Brain microvascular endothelial cell (primary cell): ENCODE measurements around the gene KRTAP12-3.

Experiments
- DNase-seq: peaks from one replicate; pipeline ENCODE4 v3.0.0-alpha.2; 2020
- H3K27ac ChIP-seq: fragments of 250-450 bp; sonication (Bioruptor Pico); 2 replicates; pipeline ENCODE4 v1.5.1; 2020; ENCODE audit warnings: mild to moderate bottlenecking, moderate library complexity
- H3K27me3 ChIP-seq: fragments of 250-450 bp; sonication (Bioruptor Pico); replicated peaks from 2 replicates; pipeline ENCODE4 v1.5.1; 2020; ENCODE audit warnings: mild to moderate bottlenecking
- H3K36me3 ChIP-seq: fragments of 250-450 bp; sonication (Bioruptor Pico); replicated peaks from 2 replicates; pipeline ENCODE4 v1.5.1; 2020; ENCODE audit warnings: mild to moderate bottlenecking
- H3K4me3 ChIP-seq: 2 replicates; pipeline ENCODE4 v1.5.1; 2011; ENCODE audit warnings: low read depth, mild to moderate bottlenecking, control low read depth, low read length, moderate library complexity
- in situ Hi-C: cut with HindIII; loops from 2 replicates; pipeline ENCODE4 v1.10.0; 2017; ENCODE audit warnings: low sequenced_read_pairs, low pct_ligation_motif_present
- TF ChIP-seq, protein P1 (sequence below): IDR thresholded peaks from 2 replicates; pipeline ENCODE4 v1.5.1; 2011; ENCODE audit warnings: low read depth, mild to moderate bottlenecking, moderate library complexity, low read length, control low read depth, inconsistent platforms; ENCODE audit errors: missing control alignments

The KRTAP12-3 gene

DNA sequence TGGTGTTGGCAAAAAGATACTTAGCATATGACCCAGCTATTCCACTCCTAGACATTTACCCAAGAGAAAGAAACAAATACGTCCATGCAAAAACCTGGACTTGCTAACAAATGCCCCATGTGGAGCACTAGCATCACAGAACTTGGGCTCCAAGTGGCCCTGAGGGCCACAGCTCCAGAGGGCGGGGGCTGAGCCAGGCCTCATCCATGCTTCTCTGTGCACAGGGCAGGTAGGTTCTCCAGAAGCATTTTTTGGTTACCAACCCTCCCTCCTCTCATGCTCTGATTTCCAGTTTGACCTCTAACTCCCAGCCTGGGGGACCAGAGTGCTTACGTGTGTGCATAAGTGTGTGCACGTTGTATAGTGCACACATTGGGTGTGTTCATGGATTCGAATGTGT lies 7.0 kb downstream of the KRTAP12-3 start:
- Histone ChIP-seq H3K36me3 (no peaks in the 10 kb centered on the region), H3K27ac (no peak overlapping the region), H3K27me3 (no peaks in the 10 kb centered on the region), H3K4me3 (no peak overlapping the region)
- DNase-seq, result no peak
- TF ChIP-seq, protein P1, sequence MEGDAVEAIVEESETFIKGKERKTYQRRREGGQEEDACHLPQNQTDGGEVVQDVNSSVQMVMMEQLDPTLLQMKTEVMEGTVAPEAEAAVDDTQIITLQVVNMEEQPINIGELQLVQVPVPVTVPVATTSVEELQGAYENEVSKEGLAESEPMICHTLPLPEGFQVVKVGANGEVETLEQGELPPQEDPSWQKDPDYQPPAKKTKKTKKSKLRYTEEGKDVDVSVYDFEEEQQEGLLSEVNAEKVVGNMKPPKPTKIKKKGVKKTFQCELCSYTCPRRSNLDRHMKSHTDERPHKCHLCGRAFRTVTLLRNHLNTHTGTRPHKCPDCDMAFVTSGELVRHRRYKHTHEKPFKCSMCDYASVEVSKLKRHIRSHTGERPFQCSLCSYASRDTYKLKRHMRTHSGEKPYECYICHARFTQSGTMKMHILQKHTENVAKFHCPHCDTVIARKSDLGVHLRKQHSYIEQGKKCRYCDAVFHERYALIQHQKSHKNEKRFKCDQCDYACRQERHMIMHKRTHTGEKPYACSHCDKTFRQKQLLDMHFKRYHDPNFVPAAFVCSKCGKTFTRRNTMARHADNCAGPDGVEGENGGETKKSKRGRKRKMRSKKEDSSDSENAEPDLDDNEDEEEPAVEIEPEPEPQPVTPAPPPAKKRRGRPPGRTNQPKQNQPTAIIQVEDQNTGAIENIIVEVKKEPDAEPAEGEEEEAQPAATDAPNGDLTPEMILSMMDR, result no peak
- in situ Hi-C loops, result no loop called here

DNA sequence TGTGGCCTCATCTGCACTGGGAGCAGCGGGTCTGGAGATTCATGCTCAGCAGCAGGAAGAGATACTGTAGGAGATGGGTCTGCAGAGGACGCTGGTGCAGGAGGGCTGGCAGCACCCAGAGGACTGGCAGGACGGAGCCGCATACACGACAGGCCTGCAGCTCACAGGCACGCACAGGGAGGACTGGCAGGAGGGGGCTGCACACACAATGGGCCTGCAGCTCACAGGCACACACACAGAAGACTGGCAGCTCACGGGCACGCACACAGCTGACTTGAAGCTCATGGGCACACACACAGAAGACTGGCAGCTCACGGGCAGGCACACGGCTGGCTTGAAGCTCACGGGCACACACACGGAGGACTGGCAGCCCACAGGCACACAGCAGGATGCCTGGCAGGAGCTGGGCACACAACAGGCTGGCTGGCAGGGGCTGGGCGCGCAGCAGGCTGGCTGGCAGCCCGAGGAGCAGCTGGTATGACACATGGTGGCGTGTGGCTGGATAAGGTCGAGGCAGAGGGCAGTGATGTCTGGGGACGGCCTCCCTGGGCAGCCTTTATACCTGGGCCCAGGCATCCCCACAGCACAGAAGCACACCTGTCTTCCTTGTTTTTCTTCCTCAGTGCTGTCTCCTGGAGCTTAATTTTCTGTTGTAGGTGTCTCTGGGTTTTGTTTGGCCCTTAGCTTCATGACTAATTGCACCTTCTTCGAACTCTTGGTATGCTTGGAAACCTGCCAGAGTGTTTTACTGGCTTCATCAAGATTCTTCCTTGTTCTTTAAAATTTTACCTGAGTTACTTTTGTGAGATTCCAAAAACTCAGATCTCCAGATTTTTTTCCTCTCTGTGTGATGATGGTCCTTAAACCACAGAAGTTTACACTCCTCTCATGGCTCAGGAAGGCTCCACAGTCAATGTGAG lies 8.9 kb downstream of the KRTAP12-3 start, which contains the start of gene KRTAP12-2:
Gene KRTAP12-2, minus strand, starts transcription at position 527 of the 920 bp plus-strand sequence. Its CDS starts 41 bp downstream, at position 486.
- in situ Hi-C loops, result no loop called here
- H3K36me3 ChIP-seq, result no peaks in the 10 kb centered on the region
- TF ChIP-seq, protein P1, result no peak
- H3K27ac ChIP-seq, result no peak within 1 kb of the TSS
- no peak for DNase-seq
- H3K27me3 ChIP-seq, result no peaks in the 10 kb centered on the region
- no peak within 1 kb of the TSS for H3K4me3 ChIP-seq

DNA sequence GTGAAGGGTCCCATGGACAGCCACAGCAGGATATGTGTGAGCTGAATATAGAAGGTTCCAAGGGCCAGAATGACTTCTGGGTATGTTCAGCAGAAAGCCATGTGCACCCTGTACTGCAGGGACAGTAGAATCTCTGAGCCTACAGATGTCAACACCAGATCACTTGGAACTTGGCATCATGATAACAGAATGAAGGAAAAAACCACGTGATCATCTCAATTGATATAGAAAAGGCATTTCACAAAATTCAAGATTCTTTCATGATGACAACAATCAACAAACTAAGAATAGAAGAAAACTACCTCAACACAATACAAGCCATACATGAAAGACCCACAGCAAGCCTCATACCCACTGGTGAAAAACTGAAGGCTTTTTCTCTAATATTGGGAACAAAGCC lies 9.9 kb downstream of the KRTAP12-3 start:
- no peak overlapping the region for H3K27ac ChIP-seq
- H3K4me3 ChIP-seq, result no peak overlapping the region
- TF ChIP-seq, protein P1, result no peak
- DNase-seq, result no peak
- H3K27me3 ChIP-seq, result no peaks in the 10 kb centered on the region
- in situ Hi-C loops, result no loop called here
- H3K36me3 ChIP-seq, result no peaks in the 10 kb centered on the region

DNA sequence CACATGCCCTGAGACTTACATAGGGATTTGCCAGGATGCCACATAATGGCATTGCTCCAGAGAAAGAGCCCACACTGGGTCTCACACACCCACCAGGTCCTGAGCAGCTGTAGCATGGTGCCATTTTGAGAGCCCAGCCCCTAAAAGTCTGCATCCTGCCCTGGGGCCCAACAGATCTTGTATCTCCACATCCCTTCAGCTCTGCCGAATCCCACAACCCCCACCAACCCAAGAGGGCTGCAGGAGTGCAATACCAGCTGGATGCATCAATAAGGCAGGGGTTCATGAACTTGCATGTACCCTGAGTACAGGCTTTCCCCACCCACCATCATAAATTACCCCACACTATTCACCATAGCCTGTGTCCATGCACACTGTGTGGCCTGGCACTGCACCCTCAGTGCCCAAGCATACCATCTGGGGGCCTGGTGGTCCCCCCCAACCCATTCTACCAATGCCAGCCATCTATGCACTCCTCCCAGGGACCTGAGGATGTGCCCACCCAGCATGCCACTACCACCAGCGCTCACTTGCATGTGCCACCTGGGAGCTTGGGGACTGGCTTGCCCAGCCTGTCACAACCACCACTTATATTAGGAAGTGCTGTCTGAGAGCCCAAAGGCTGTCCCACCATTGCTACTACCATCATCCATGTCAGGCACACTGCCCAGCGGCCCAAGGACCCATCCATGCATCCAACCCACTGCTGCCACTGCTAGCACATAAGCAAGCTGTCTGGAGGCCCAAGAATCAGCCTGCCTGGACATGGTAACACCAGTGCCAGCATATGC lies 13.1 kb downstream of the KRTAP12-3 start:
- no peaks in the 10 kb centered on the region for H3K36me3 ChIP-seq
- in situ Hi-C loops, result no loop called here

DNA sequence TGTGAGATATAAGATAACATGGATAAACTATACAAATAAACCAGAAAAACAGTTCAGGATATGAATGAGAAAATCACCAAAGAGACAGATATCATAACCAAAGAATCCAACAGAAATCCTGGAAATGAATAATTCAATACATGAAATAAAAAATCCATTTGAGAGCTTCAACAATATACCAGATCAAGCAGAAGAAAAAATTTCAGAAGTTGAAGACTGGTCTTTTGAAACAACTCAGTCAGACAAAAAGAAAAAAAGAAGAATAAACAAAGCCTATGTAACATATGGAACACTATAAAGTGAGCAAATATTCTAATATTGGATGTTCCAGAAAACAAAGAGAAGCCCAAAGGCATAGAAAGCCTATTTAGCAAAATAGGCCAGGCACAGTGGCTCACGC lies 14.2 kb downstream of the KRTAP12-3 start:
- H3K4me3 ChIP-seq, result no peak overlapping the region
- H3K36me3 ChIP-seq, result no peaks in the 10 kb centered on the region
- H3K27me3 ChIP-seq, result no peaks in the 10 kb centered on the region
- in situ Hi-C loops, result no loop called here
- no peak for DNase-seq
- TF ChIP-seq, protein P1, result no peak
- no peak overlapping the region for H3K27ac ChIP-seq

More for the DNA sequence above, 13.1 kb downstream of the KRTAP12-3 start:
- H3K27ac ChIP-seq, result no peak overlapping the region
- DNase-seq, result no peak
- TF ChIP-seq, protein P1, result no peak
- no peaks in the 10 kb centered on the region for H3K27me3 ChIP-seq
- no peak overlapping the region for H3K4me3 ChIP-seq
